ENCODE data around the gene HDAC4.

Gene HDAC4

GRCh38 chr2:239234191-239235175 is 166.3 kb downstream of the HDAC4 start:
- CTCF ChIA-PET, result no interaction called here
- Mint-ChIP-seq H3K4me1 (peaks cover 78% of the 10 kb centered on the region), H3K27me3 (no peaks in the 10 kb centered on the region), H3K36me3 (peaks cover 35% of the 10 kb centered on the region), H3K27ac (no peak overlapping the region), H3K4me3 (no peak overlapping the region), H3K9me3 (no peaks in the 10 kb centered on the region)
- no peak for DNase-seq

GRCh38 chr2:239233576-239233975 is 167.2 kb downstream of the HDAC4 start:
- H3K36me3 Mint-ChIP-seq, result peaks cover 38% of the 10 kb centered on the region
- DNase-seq, result no peak
- CTCF ChIA-PET, result no interaction called here
- peaks cover 79% of the 10 kb centered on the region for H3K4me1 Mint-ChIP-seq
- H3K27me3 Mint-ChIP-seq, result no peaks in the 10 kb centered on the region
- peak overlapping the region; percentile 78 for H3K27ac Mint-ChIP-seq
- H3K4me3 Mint-ChIP-seq, result no peak overlapping the region
- H3K9me3 Mint-ChIP-seq, result no peaks in the 10 kb centered on the region

DNA sequence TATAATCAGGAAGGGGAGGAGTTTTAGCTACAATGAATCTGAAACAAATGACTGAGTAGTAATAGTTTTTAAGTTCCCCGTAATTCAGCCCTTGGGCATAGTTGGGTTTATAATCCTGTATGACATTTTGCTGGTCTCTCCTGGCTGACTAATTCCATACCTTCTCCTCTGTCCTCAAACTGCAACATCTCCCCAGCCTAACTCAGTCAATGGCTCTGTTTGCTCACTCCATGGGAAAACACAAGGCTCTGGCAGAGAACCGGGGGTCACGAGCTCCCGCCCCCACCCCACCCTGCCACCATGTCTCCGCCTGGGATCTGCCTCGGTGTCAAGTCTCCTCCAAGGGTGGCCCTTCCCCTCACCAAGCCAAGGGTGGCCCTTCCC is 168.6 kb downstream of the HDAC4 start:
- Mint-ChIP-seq H3K36me3 (peaks cover 47% of the 10 kb centered on the region), H3K4me1 (peaks cover 76% of the 10 kb centered on the region), H3K4me3 (peak overlapping the region; percentile 11)

GRCh38 chr2:239231231-239232194 is 169.3 kb downstream of the HDAC4 start:
- H3K4me3 Mint-ChIP-seq, result peak overlapping the region; percentile 31
- H3K4me1 Mint-ChIP-seq, result peaks cover 78% of the 10 kb centered on the region
- H3K9me3 Mint-ChIP-seq, result no peaks in the 10 kb centered on the region
- DNase-seq, result peak; percentile 50
- H3K27ac Mint-ChIP-seq, result peak overlapping the region; percentile 95
- no peaks in the 10 kb centered on the region for H3K27me3 Mint-ChIP-seq
- CTCF ChIA-PET, result interaction anchor here (0.6 to 1.0 kb wide), 2 partner anchors 19 to 88 kb away, joined by 3 read pairs; no protein-coding TSS in a partner anchor
- H3K36me3 Mint-ChIP-seq, result peaks cover 44% of the 10 kb centered on the region

More for the DNA sequence above, 168.6 kb downstream of the HDAC4 start:
- Mint-ChIP-seq H3K27me3 (no peaks in the 10 kb centered on the region), H3K27ac (peak overlapping the region; percentile 83), H3K9me3 (no peaks in the 10 kb centered on the region)
- DNase-seq, result no peak
- CTCF ChIA-PET, result interaction anchor here (0.6 kb wide), 1 partner anchor 18 kb away, joined by 3 read pairs; no protein-coding TSS in a partner anchor

DNA sequence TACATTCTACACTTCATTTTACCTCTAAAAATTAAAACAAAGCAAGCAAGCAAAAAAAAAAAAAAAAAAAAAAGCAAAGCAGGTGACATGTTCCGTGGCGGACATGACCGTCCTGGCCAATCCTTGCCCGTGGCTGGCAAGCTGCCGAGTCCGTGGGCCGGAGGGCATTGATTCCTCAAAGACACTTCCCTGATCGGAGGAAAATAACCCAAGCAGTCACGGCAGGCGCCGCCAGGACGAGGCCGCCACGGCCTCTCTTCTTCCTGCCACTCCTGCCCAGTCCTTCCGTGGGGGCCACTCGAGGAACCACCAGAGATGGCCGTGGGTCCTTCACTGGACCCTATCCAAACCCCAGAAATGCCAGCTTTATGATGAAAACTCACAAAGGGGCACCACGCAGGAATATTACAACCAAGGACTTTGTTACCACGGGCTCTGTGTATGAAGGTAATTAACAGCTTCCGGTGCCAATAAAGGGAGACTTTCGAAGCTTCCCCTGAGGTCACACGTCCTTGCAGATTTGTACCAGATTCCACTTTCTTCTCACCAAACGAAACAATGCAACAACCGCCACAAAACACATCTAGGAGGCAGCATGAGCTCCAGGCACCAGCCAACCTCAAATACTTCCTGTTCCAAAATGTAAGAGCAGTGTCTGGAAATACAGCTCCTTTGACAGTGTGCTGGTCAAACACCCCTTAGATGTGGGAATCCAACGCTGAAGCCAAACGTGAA is 170.3 kb downstream of the HDAC4 start:
- Mint-ChIP-seq H3K9me3 (no peaks in the 10 kb centered on the region), H3K27me3 (no peaks in the 10 kb centered on the region), H3K4me3 (no peak overlapping the region), H3K36me3 (peaks cover 41% of the 10 kb centered on the region), H3K4me1 (peaks cover 84% of the 10 kb centered on the region), H3K27ac (peak overlapping the region; percentile 95)
- peak; percentile 57 for DNase-seq
- CTCF ChIA-PET, result interaction anchor here (1.0 to 1.2 kb wide), 3 partner anchors 32 to 89 kb away, joined by 3 read pairs; no protein-coding TSS in a partner anchor

DNA sequence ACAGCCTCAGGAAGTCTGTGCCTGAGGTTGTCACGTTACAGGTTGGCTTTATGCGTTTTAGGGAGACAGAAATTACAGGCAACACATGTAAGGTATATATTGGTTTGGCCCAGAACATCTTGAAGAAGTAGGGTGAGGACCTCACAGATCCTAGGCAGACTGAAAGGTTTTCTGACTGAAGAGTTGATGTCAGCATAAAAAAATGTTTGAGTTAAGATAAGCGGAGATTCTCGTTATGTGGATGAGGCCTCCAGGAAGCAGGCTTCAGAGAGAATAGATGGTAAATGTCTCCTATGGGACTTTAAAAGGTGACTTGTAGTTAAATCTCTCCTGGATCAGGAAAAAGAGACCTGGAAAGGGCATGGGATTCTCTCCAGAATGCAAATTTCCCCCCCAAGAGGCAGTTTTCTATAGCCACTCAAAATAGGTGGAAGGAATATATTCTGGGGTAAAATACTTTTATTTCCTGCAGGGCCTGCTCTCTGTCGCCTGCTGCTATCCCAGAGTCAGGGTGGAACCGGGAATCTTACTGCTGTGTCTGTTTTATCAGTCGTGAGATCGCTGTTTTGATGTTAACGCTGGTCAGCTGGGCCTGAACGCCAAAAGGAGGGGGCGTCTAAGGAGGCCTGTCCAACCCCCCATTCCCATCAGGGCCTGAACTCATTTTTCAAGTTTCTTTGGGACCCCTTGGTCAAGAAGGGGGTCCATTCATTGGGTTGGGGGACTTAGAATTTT is 171.1 kb downstream of the HDAC4 start:
- Mint-ChIP-seq H3K27ac (peak overlapping the region; percentile 95), H3K4me3 (no peak overlapping the region), H3K4me1 (peaks cover 81% of the 10 kb centered on the region), H3K36me3 (peaks cover 36% of the 10 kb centered on the region), H3K9me3 (no peaks in the 10 kb centered on the region), H3K27me3 (no peaks in the 10 kb centered on the region)
- no peak for DNase-seq
- CTCF ChIA-PET, result interaction anchor here (1.0 to 1.2 kb wide), 2 partner anchors 32 to 46 kb away, joined by 3 read pairs; no protein-coding TSS in a partner anchor

- Mint-ChIP-seq H3K4me3 (no peak overlapping the region), H3K27me3 (no peaks in the 10 kb centered on the region), H3K9me3 (no peaks in the 10 kb centered on the region), H3K36me3 (peaks cover 23% of the 10 kb centered on the region), H3K27ac (no peak overlapping the region), H3K4me1 (peaks cover 82% of the 10 kb centered on the region)
- CTCF ChIA-PET, result no interaction called here
- DNase-seq, result no peak
Observed at GRCh38 chr2:239227661-239228371, 173.0 kb downstream of the HDAC4 start.

DNA sequence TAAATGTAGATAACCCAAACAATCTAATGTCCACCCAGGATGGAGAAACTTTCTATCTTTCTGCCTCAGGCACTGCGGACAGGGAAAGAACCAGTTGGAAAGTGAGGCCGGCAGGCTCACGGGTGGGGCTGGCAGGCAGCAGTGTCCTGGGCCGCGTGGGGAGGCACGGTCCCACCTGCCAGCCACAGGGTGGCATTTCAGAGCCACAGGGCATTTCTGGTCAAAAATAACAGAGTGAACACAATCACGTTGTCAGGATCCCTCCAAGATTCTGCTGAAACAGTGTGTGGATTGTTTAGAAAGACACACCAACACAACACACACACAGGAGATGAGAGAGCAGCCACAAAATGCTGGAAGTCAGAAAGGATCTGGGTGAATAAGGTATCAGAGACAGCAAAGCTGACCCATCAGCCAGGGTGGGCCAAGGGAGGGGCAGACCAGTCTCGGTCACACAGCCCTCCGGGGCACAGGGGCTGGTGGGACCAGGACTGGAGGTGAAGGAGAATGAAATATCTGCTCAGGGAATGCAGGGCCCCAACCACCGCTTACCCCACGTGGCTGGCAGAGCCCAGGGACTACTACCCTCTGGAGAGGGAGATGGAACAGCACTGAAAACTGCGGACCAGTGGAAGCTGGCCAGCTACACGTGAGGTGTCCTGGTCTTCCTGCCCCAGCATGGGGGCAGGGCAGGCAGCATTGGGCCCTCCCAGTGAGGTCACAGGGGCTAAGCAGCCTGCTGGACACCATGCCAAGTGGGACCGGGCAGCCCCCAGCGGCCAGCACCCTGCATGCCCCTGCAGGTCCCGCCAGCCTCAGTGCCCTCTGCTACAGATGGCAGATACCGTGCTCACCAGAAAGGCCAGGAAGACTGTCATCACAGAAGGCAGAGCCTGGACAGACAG is 173.9 kb downstream of the HDAC4 start:
- CTCF ChIA-PET, result no interaction called here
- Mint-ChIP-seq H3K27ac (peak overlapping the region; percentile 60), H3K9me3 (no peaks in the 10 kb centered on the region), H3K4me1 (peaks cover 84% of the 10 kb centered on the region), H3K36me3 (peaks cover 25% of the 10 kb centered on the region), H3K4me3 (no peak overlapping the region), H3K27me3 (no peaks in the 10 kb centered on the region)
- no peak for DNase-seq

DNA sequence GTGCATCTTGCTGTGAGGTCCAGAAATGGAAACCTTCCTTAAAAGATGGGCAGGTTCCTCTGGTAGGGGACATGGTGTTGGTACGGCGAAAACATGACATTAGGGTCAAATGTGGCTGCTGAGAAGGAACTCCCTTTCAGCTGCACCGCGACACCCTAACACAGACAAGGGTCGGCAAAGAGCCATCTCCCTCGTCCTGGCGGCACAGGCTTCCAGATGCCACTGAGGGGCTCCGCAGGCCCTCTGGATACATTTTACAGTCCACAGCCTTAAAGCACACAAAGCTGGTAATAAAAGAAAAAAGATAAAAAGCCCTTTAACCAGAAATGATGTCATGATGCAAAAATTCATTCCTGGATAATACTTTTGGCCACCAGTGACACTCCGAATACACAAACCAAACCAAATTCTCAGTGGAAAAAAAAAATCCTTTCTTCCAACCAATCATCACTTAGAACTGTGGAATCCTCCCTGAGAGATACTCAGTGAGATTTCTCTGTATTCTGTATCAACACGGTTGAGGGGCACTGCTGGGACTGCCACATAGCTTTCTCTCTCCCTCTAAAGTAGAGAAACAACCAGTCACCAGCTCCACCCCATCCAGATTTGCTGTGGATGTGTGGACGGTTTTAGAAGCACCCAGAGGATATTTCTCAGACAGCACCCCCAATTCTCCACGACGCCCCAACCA is 174.8 kb downstream of the HDAC4 start:
- H3K4me3 Mint-ChIP-seq, result no peak overlapping the region
- H3K27ac Mint-ChIP-seq, result no peak overlapping the region
- H3K4me1 Mint-ChIP-seq, result peaks cover 87% of the 10 kb centered on the region
- DNase-seq, result no peak
- CTCF ChIA-PET, result no interaction called here
- no peaks in the 10 kb centered on the region for H3K27me3 Mint-ChIP-seq
- H3K36me3 Mint-ChIP-seq, result peaks cover 24% of the 10 kb centered on the region
- H3K9me3 Mint-ChIP-seq, result no peaks in the 10 kb centered on the region

DNA sequence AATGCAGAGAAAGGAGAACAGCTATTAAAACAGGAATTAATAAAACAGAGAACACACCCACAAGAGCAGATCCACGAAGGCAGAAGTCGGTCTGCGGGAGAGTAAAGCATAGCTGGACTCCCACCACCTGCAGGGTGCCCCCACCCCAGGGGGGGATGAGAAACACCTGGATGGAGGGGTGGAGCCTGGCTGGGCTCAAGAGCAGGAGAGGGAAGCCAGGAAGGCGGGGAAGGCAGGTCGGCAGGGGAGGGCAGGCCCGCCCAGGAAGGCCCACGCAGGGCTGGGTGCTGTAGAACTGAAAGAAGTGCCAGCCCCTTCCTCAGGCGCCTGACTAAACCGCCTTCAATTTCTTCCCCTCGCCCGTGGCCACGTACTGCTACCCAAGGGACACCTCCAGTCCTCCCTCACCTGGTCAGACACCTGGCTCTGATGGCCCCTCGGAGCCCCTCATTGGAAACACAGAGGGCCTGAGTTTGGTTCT is 175.4 kb downstream of the HDAC4 start:
- H3K27ac Mint-ChIP-seq, result peak overlapping the region; percentile 68
- DNase-seq, result no peak
- H3K27me3 Mint-ChIP-seq, result no peaks in the 10 kb centered on the region
- CTCF ChIA-PET, result no interaction called here
- peaks cover 85% of the 10 kb centered on the region for H3K4me1 Mint-ChIP-seq
- no peaks in the 10 kb centered on the region for H3K9me3 Mint-ChIP-seq
- peaks cover 28% of the 10 kb centered on the region for H3K36me3 Mint-ChIP-seq
- H3K4me3 Mint-ChIP-seq, result no peak overlapping the region

DNA sequence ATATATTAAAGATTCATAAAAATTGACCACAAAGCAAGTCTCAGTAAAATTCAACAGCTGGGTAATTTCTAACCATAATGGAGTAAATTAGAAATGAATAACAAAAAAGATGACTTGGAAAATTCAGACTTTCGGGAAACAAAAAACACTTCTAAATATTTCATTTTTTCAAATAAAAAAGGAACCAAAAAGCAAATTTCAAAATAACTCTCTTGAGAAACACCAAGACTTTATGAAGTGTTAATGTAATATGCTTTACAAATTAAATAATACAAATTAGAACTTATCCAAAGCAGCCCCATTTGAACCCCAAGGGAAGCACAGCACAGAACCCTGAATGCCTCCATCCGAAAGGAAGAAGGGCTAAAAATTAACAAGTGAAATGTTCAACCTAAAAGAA is 175.9 kb downstream of the HDAC4 start:
- H3K4me3 Mint-ChIP-seq, result no peak overlapping the region
- peaks cover 85% of the 10 kb centered on the region for H3K4me1 Mint-ChIP-seq

More for the DNA sequence above, 175.9 kb downstream of the HDAC4 start:
- Mint-ChIP-seq H3K27ac (peak overlapping the region; percentile 68), H3K9me3 (no peaks in the 10 kb centered on the region), H3K27me3 (no peaks in the 10 kb centered on the region), H3K36me3 (peaks cover 31% of the 10 kb centered on the region)
- DNase-seq, result no peak
- CTCF ChIA-PET, result no interaction called here
